HFF-Myc (cell line): ENCODE results near the gene ITGA5.

Source experiments
- DNase-seq: peaks from one replicate; pipeline ENCODE4 v3.0.0-alpha.2; 2011; ENCODE audit warnings: low read depth; ENCODE audit errors: extremely low read depth
- H3K4me3 ChIP-seq: replicated peaks from 2 replicates; pipeline ENCODE4 v1.5.1; 2011; ENCODE audit warnings: low read depth, mild to moderate bottlenecking, control low read depth, low read length
- TF ChIP-seq, protein P1 (sequence below): IDR thresholded peaks from 2 replicates; pipeline ENCODE4 v1.5.1; 2012; ENCODE audit warnings: mild to moderate bottlenecking, low read depth, low read length, control low read depth; ENCODE audit errors: missing control alignments

ITGA5 gene

DNA sequence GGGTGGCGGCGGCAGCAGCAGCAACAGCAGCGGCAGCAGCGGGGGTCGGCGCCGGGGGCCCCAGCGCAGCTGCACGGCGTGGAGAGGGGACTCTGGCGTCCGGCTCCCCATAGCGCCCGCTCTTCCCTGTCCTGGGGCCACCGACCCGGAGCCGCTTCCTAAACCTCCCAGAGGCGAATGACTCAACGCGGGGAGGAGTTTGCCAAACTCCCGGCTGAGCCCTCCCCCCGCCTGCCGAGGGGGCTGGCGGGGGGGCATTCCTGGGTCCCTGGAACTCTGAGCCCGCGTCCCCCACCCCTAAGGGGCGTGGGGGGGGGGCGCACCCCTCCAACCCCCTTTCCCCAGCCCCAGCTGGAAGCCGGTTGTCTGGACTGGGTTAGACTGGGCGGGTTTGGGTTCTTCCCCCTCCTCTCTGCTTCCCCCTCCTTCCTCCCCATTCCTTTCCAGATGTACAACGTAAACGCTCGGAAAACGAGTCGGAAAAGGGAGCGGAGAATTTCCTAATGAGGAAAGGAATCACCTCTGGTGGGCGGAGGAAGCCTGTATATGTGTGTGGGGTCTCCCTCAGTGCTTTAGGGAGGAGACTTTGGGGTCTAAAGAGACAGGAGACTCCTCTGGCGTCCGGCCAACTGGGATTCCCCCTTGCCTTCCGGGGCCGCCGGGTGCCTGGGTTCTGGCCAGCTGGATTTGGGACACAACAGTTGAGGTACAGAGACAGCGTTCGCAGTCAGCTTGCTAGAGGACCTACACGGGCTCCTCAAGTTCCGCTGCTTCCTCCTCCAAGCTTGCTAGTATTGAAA, at the start of gene ITGA5:
ITGA5 (minus strand) TSS at position 179 of the 800 bp plus-strand sequence; CDS start at position 111, 68 bp downstream.
- DNase-seq = no peak
- TF ChIP-seq, protein P1, sequence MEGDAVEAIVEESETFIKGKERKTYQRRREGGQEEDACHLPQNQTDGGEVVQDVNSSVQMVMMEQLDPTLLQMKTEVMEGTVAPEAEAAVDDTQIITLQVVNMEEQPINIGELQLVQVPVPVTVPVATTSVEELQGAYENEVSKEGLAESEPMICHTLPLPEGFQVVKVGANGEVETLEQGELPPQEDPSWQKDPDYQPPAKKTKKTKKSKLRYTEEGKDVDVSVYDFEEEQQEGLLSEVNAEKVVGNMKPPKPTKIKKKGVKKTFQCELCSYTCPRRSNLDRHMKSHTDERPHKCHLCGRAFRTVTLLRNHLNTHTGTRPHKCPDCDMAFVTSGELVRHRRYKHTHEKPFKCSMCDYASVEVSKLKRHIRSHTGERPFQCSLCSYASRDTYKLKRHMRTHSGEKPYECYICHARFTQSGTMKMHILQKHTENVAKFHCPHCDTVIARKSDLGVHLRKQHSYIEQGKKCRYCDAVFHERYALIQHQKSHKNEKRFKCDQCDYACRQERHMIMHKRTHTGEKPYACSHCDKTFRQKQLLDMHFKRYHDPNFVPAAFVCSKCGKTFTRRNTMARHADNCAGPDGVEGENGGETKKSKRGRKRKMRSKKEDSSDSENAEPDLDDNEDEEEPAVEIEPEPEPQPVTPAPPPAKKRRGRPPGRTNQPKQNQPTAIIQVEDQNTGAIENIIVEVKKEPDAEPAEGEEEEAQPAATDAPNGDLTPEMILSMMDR = no peak
- peak within 1 kb of the TSS; percentile 87 for H3K4me3 ChIP-seq

DNA sequence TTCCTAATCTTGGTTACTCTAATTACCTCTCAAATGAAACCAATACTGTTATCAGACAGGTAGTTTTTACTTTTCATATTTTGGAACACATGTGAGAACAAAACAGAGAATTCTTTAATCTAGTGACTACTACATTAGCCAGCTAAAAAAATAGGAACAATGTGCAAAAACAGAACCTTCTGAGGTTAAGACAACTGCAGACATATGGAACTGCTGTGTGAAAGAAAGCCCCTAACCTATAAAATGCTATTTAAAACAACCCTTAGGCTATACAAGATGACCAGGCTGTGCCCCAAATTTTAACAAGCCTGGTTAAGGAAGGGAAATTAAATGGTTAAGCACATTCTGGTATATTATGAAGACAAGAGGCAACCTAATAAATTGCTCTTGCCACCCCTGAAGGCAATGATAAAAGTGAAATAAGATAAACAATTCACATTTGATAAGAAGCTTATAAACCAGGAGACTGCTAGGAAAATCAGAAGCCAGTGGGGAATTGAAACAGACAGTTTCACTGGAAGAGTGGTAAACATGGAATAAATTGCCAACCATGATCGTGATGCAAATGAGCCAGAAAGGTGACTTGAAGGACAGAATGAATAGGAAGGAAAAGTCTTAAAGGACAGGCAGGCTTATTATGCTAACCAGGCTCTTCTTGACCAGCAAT, 46.9 kb upstream of the ITGA5 start:
- H3K4me3 ChIP-seq = no peak overlapping the region
- TF ChIP-seq, protein P1 = no peak
- DNase-seq = no peak

DNA sequence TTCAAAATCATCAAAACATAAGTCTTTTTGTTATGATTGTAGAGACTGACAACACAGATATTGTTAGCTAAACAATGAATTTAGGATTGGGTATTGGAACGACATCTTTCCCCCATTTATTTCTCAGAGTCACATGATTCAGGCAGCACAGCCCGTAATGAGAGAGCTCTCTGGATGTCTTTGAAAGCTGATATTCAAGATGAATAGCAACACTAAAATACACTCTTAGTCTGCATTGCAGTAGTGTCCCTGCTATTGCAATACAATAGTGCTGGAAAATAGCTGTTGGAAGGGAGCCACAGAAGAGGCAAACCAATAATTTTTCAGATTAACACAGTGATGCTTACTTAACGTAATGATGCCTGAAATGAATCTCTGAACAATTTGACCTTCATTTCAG, 44.4 kb upstream of the ITGA5 start:
- TF ChIP-seq, protein P1 = no peak
- H3K4me3 ChIP-seq = no peak overlapping the region
- DNase-seq = no peak

DNA sequence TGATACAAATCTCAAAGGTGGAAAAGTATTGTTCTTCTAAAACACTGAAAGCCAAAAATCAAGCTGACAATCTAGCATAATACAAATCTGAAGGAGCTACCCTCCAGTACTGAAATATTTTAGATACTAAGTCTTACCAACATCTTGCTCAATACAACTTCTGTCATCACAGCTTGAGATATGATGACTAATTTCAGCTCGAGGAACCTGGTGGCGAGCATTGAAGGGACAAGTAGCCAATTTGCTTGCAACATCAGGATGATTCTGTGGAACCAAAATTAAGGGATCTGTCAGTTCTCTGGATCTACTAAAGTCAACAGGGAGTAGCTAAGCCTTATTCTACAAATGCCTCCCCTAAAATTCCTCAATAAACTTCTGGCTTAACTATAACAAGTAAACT, 44.0 kb upstream of the ITGA5 start:
- TF ChIP-seq, protein P1 = no peak
- H3K4me3 ChIP-seq = no peak overlapping the region
- no peak for DNase-seq

DNA sequence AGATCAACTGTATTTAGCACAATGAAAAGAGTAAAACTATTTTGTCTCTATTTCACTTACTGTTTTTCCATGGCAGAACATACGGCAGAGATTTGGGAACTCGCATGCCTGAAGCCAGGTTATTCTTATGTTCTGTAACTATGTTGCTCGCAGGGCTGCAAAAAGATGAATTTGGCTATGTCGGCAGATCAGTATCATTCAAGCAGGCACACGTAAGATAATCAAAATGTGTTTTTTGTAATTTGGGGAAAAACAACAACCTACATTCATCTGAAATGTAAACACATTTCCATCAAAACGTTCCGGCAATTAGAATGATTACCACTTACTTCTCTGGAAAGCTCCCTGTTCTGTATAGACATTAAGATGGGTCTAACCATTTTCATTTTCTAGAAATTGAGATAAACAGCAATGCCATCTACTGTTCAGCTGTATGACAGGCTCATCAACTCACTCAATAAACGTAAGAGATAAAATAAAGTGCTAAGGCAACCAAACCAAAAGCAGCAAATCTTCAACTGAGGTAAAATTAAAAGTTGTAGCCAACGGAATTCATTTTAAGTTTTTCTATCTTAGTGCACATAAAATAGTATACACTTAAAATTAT, 41.4 kb upstream of the ITGA5 start:
- TF ChIP-seq, protein P1 = no peak
- H3K4me3 ChIP-seq = no peak overlapping the region
- DNase-seq = no peak

DNA sequence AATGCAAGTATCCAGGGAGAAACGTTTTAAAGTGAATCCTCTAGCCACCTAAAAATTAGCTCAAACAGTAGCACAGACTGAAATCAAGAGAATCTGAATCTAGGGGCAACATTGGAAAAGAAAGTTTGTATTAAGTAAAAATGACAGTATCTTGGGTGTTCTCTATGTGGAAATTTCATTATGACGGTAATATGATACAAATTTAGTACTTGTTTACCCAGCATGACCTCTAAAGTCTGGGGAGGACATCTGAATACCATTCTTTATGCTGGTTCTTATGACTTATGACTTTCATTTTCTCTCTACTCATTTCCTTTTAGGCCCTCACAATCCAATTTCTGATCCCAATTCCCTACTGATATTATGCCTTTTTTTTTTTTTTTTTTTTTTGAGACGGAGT, 40.3 kb upstream of the ITGA5 start:
- DNase-seq = no peak
- TF ChIP-seq, protein P1 = no peak
- H3K4me3 ChIP-seq = no peak overlapping the region
